ENCODE results near the gene ADAT1. TPM values are rescaled to one million over a fixed set of nuclear protein-coding genes. Genes with fewer than 3 reads are reported as not detected.
A peak's percentile ranks its signal among the peaks of the same experiment; 100 is the strongest.

Gene ADAT1
- total RNA-seq, 1 donor from 2014 or later: 58.5 TPM

DNA sequence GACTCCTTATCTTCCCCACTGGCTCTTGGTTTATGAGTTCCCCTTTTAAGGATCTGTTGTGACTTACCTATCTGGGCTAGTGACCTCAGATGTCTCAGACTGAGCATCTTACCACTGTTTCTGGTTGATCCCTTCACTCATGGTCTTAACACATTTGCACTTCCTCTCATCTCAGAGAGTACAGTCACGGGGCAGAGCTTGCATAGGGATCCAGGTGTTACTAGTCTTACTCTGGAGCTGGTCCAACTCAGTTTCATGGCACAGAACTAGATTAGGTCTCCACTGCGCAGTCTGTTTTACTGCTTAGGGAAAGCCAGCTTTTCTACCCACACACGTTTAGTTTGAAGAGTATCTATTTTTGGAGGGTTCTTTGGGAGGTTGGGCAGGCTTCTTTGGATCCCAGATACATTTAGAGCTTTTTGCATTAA lies 46.7 kb downstream of the ADAT1 start:
- DNase-seq (ENCODE audit: low spot score): no peak

DNA sequence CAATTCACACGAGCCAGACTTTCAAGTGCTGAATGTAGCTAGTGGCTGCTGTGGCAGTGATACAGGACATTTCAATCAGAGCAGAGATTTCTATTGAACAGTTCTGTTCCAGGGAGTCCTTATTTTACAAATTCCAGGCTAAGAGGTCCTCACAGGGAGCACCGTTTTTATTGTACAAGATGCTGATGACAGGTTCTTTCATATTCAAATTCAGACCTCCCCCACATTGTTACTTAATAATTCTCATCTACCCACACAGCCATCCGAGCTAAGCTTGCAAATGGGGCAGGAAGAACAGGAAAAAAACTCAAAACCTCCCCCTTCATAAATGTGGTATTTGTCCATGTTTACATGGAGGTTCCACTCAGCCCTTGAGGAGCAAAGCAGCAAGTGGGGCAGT lies 47.1 kb downstream of the ADAT1 start:
- no peak for DNase-seq (ENCODE audit: low spot score)

DNA sequence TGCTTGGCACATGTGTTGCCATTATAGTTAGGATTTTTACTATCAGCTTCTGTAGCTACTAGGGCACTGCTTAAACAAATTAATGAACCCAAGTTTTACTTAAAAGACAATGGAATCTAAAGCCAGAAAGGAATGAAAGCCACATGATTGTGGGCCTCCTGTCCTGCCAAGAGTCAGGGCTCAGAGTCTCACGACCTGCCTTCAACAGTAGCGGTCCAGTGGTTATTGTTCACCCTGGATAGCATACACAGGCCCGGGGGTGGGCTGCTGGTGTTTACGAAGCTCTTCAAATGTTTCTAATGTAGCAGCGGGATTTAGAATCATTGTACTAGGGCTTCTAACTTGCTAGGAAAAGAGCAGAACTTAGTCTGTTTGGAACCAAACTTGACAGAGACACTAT lies 49.1 kb downstream of the ADAT1 start:
- DNase-seq (ENCODE audit: low spot score): no peak

DNA sequence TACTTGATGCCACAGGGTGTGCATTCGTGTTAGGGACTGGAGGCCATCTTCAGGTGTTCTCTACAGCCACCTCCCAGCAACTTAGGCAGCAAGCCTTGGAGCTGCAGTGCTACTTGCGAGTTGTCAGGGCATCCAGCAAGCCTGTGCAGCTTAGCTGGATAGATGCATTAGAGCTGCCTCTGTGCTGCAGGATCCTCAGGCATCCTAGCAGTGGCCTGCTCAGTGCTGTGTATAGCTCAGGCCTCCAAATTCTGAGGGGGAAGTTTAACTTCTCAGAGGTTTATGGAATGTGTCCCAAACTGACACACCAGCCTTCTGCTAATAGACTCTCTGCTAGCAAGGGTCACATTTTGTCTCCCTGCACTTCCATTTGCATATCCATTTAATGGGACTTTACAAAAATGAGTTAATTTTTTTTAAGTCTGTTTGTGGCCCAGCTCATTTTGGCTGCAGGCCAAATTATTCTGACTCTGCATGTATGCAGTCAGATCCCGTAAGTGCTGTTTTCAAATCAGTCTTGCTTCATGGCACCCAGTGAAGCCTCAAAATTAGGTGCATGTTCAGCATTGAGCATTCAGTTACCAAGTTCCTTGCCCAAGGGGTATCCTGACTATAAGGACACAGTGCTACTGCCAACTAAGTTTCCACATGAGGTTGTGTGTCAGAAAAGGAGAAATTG lies 50.1 kb downstream of the ADAT1 start:
- DNase-seq (ENCODE audit: low spot score): no peak

DNA sequence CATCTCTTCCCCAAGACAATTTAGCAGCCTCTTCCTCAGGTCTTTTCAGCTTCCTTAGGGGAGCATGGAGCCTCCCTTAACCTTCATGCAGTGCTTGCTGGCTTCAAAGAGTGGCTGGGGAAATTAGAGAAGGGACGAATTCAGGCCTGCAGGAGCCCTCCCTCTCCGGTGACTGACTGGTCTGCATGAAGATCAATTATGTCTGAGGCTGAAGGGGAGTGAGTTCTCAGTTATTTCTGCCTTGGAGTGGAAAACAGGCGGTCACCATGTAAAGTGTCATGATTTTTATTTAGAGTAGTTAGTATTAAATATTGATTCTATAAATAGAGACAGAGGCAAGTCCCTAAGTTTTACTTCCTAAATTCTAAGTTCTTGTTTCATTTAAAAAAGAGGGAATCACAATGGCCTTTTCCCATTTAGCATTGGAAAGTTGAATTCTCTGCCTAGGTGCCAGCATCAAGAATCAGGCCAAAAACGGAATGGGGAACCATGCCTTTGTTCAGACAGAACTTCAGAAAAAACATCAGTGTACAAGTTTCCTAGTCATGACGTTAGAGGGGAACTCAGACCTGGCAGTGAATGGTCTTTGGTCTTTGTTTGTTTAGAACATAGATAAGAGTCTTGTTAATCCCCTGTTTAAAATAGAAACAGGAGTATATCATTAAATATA lies 52.5 kb downstream of the ADAT1 start:
- DNase-seq (ENCODE audit: low spot score): no peak

DNA sequence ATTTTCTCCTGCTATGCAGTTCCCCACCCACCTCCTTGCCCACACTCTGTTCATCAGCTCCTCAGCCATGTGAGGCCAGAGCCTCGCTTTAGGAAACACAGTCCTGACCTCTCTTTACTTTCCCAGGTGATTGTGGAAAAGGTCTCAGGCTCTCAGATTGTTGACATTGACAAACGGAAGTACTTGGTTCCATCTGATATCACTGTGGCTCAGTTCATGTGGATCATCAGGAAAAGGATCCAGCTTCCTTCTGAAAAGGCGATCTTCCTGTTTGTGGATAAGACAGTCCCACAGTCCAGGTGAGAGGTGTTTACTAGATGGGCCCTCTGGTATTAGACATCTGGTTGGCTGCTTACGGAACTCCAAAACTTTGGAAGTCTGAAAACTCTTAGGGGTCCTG lies 55.2 kb downstream of the ADAT1 start:
- DNase-seq (ENCODE audit: low spot score): no peak

DNA sequence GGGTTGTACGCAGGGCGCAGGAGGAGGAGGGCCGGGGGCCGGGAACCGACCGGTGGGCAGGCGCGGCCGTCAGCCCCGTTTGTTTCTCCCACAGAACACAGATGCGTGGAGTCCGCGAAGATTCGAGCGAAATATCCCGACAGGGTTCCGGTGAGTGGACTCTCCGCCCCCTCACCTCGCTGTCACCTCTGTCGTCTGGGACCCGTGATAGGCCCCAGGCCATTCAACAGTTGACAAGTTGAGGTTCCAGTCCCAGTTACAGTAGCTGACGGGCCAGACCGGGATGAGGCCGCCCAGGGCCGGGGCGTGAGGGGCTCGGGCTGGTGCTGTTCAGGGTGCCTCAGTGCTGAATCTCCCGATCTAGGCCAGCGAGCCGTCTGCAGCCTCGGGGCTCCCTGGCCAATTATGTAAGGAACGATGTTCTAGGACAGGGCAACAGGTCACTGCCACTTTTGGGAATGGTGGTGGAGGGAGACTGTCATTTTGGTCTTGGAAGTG lies 56.3 kb downstream of the ADAT1 start:
- no peak for DNase-seq (ENCODE audit: low spot score)

DNA sequence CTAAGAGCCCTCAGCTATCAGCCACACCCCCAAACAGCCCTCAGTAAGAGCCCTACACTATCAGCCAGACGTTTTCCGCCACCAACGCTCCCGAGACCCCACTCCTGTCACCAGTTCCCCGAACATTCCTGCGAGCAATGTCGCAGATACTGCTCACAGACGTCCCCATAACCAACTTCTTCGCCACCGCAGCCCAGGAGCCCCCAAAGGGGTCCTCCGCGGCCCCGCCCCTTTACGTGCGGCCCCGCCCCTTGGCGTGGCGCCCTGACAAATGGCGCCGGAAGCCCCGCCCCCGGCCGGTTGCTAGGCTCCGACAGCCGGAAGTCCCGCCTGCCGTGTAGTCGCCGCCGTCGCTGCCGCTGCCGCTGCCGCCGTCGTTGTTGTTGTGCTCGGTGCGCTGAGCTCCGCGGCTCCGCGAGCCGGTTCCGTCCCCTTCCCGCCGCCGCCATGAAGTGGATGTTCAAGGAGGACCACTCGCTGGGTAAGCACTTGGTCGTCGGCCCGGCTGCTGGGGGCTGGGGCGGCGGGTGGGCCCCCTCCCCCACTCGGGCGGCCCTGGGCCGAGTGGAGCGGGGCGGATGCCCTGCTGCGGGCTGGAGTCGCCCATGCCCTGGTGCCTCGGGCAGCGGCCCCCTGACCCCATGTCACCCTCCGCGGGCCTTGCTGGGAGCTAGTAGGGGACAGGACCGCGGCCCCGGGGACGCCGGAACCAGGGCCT lies 56.9 kb downstream of the ADAT1 start, which contains the start of gene GABARAPL2:
TSS of gene GABARAPL2 (plus strand) at position 340 of the 718 bp plus-strand sequence. CDS start at position 448, 108 bp downstream.
- DNase-seq (ENCODE audit: low spot score): peak; percentile 85

DNA sequence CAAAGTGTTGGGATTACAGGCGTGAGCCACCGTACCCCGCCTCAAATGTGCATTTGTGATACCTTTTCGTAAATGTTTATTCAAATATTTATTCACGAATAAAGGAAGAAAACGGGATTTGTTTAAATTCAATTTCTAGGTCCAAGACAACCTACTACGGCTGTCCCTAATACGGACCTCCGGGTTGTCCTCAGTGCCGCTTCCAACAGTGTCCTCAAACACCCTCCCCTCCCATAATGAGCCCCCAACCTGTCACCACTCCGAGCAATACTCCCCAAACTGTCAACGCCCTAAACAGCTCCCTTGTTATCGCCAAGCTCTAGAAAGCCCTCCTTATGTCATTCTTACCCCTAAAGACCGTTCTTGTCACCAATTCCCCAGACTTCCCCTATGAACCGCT lies 57.4 kb downstream of the ADAT1 start:
- DNase-seq (ENCODE audit: low spot score): no peak

DNA sequence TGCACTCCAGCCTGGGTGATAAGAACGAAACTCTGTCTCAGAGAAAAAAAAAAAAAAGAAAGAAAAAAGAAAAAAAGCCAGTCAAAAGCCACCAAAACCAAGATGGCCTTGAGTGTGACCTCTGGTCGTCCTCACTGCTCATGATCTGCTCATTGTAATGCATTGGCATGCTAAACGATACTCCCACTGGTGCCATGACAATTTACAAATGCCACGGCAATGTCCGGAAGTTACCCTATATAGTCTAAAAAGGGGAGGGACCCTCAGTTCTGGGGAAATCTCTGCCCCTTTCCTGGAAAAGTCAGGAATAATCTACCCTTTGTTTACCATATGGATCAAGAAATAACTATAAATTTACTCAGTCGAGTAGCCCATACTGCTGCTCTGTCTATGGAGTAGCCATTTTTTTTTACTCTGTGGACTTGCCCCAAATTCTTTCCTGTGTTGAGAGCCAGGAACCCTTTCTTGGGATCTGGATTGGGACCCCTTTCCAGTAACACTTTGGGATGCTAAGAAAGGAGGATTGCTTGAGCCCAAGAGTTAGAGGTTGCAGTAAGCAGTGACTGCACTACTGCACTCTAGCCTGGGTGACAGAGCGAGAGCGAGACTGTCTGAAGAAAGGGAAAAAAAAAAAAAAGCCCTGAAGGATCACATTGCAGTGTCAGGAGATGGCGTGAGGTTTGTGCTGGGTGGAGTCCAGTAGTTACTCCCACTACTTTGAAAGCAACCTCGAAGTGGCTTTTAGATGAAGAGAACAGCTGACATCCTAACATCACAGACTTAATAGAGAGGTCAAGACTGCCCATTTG lies 63.3 kb downstream of the ADAT1 start:
- DNase-seq (ENCODE audit: low spot score): peak; percentile 48

DNA sequence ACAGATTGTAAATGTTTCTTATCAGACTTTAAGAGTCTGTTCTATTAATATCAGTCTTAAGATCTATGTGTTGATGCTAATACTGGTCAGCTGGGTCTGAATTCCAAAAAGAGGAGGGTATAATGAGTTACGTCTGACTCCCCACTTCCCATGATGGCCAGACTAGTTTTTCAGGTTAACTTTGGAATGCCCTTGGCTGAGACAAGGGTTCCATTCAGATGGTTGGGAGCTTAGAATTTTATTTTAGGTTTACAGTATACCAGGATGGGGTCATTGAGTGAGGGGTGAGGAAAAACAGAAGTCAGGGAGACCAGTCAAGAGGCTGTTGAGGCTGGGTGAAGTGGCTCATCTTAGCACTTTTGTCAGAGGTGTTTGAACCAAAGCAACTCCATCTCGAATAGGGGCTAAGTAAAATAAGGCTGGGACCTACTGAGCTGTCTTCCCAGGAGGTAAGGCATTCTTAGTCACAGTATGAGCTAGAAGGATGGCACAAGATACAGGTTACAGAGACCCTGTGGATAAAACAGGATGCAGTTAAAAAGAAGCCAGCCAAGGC lies 64.2 kb downstream of the ADAT1 start:
- DNase-seq (ENCODE audit: low spot score): no peak

DNA sequence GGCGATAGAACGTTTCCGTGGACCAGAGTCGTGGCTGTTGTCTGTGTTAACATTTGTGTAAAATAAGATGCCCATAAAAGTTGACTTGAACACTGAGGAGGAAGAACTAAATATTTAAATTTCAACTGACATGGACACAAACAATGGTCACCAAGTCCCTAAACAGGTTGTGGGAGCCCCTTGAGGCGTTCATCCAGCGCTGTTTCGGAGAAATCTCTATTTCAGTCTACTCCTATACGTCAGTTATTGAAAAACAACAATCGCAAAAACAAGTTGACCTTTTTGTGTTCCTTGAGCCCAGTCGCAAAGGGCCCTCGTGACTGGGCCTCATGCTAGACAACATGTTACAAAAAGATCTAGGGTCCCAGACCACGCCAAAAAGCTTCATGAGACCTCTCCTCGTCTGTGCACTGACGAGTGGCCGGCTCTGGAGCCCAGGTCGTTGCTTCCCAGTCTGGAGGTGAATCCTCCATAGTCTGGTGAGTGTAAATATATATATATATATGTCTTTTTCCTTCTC lies 66.6 kb downstream of the ADAT1 start:
- DNase-seq (ENCODE audit: low spot score): no peak

DNA sequence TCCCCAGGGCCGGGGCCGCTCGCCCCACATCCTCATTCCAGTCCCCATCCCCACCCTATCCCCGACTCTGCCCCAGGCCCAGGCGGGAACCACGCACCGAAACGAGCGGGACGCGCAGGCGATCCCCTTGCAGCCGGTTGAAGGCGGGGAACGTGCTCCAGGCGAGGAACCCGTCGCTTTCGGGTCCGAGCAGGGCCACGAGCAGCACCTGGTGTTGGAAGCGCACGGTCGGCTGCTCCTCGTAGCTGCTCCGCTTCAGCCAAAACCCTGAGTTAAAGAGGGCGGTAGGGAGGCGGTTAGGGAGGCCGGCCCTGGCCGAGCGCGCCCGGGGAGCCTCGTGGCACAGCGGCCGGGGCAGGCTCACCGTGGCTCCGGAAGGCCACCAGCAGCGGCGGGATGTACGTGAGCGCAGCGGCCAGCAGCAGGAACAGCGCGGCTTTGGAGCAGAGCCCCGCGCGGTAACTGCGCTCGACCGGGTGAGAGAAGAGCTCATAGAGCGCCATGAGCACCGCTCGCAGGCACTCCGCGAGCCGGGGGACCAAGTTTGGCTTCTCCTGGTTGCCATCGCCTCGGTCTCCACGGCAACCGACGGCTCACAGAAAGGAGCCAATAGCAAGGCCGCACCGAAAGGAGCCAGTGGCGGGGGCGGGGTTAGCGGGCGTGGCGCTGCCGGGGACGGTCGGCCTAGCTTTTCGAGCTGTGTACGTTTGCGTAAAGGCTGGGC lies 67.2 kb downstream of the ADAT1 start, which contains the start of gene TMEM231:
TSS of gene TMEM231 (minus strand) at position 546 of the 724 bp plus-strand sequence. CDS start at position 503, 43 bp downstream.
- peak; percentile 98 for DNase-seq (ENCODE audit: low spot score)

DNA sequence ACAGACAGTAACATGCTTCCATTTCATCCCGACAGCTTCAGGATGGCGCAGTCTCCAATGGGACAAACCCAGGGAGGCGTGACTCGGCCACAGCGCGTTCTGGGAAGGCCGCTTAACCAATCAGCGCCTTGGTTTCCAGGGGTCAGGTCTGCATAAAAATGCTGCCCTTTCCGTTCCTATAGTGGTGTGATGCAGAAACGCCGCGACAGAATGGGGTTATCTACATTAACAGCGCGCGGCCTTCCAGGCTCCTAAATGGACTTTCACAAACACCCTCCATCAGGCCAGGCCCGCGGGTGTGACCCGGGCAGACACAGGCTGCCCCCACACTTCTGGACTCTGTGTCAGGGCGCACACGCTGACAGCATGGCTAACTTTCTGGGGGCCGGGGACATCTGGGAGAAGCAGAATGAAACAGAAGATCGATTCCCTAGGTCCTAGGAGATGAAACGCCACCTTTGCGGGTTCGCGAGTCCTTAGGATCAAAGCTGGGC lies 67.8 kb downstream of the ADAT1 start:
- DNase-seq (ENCODE audit: low spot score): peak; percentile 97

DNA sequence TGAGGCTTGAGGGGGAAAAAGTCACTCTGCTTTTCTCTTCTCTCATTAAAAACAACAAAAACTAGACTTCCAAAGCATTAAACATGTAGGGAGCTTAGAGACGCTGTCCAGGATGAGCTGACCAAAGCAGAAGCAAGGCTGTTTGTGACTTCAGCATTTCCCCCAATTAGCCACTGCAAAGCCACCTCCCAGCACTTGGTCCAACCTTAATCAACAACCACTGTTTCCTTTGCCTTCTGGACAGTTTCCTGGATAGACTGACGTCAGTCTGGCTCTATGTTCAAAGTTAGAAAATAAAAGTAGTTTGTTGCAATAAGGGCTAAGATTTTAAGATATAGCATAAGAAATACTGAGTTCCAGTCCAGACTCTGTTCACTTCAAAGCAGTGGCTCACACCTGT lies 70.1 kb downstream of the ADAT1 start:
- DNase-seq (ENCODE audit: low spot score): no peak

DNA sequence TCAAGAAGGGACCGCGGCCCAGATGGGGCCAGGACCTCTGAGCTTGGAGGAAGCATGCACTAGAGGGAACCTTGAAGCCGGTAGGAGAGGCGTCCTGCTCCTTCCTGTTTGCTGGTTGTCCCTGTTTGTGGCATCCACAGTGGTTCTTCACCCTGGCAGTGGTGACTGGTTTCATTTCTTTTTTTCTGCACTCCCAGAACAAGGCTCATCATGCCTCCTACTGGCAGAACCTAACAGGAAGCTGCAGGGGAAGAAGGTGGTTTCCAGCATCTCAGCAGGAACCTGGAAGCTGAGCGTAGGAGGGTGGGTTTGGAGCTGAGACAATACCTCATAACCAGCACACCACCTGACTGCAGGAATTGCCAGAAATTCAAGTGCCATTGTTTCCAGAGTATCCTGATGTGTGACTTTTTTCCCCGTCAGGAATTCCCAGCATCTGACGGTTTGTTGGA lies 72.8 kb downstream of the ADAT1 start:
- DNase-seq (ENCODE audit: low spot score): peak; percentile 47

Data from umbilical cord (tissue), 2 donors.